Omental fat pad (tissue), 4 donors: ENCODE results near the gene MARS1. TPM values are rescaled to one million over a fixed set of nuclear protein-coding genes. Genes with fewer than 3 reads are reported as not detected.

Experiments
- ATAC-seq: fragments of 150-250 bp; one replicate; pipeline ENCODE4 v1.9.1; 2016; ENCODE audit warnings: mild to moderate bottlenecking, moderate library complexity; ENCODE audit not compliant: low FRiP score
- DNase-seq: peaks from one replicate; pipeline ENCODE4 v3.0.0-alpha.2; 2019; ENCODE audit warnings: low spot score
- CTCF ChIP-seq, 3 donors: fragments of 450-650 bp; IDR thresholded peaks; one replicate each; pipeline ENCODE4 v1.5.1; 2016 to 2017; ENCODE audit warnings: antibody characterized with exemption in 3 of 3, mild to moderate bottlenecking in 3 of 3, moderate library complexity in 2 of 3
- total RNA-seq, 4 donors: library from RNA; depleted of rRNA; stranded (reverse); fragments of >200 nt; gene quantifications; one replicate each; pipeline ENCODE4 v1.1.0, GENCODE V29; 2016

Gene MARS1
- total RNA-seq, 4 donors from 2014 or later, result 53.5 to 108 (median 58.4) TPM

- TF ChIP-seq CTCF (IDR thresholded peaks at IDR 0.05), result peak in 1 of 3 donors; percentile 79
- DNase-seq, result peak; percentile 78
- ATAC-seq, result peak; percentile 60
Measured at GRCh38 chr12:57452937-57453509, 34.8 kb upstream of the MARS1 start.

GRCh38 chr12:57454213-57454565 lies 33.7 kb upstream of the MARS1 start:
- DNase-seq (no peak), ATAC-seq (no peak)
- TF ChIP-seq CTCF (IDR thresholded peaks at IDR 0.05), result no peak

DNA sequence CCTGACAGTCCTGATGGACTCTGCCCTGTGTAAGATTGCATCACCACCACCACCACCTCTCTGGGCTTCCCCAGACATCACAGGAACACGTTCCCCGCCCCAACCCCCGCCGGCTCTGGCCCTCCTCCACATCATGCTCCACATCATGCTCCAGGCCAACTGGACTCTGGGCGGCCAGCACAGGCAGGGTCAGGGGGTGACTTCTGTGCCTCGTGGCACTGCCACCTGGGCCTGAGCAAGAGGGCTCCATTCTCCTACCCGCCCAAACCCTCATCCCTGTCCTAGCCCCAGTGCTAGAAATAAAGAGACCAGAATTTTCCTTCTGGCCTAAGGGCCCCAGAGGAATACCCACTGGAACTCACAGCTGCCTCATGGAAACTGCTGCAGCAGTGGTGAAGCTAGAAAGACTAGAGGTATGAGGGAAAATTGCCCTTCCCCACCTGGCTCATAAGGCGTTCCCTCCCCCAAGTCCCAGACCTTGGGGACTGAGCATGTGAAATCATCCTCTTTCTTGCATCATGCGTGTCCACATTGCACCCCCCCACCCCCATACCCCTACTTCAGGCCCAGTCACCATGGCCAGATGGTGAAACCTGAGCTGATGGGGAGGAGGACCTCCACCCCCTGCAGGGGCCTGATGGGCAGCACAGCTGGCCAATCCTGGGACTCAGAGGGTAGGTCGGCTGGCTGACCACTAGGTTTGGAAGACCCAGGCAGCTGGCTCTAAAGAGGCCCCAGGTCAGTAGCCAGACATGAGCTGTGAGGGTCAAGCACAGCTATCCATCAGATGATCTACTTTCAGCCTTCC lies 33.1 kb upstream of the MARS1 start, which contains the start of gene INHBE:
TSS of gene INHBE (plus strand) at position 742 of the 808 bp plus-strand sequence. CDS start 230 bp downstream, outside the sequence.
- TF ChIP-seq CTCF (IDR thresholded peaks at IDR 0.05), result no peak
- ATAC-seq, result no peak
- no peak for DNase-seq

DNA sequence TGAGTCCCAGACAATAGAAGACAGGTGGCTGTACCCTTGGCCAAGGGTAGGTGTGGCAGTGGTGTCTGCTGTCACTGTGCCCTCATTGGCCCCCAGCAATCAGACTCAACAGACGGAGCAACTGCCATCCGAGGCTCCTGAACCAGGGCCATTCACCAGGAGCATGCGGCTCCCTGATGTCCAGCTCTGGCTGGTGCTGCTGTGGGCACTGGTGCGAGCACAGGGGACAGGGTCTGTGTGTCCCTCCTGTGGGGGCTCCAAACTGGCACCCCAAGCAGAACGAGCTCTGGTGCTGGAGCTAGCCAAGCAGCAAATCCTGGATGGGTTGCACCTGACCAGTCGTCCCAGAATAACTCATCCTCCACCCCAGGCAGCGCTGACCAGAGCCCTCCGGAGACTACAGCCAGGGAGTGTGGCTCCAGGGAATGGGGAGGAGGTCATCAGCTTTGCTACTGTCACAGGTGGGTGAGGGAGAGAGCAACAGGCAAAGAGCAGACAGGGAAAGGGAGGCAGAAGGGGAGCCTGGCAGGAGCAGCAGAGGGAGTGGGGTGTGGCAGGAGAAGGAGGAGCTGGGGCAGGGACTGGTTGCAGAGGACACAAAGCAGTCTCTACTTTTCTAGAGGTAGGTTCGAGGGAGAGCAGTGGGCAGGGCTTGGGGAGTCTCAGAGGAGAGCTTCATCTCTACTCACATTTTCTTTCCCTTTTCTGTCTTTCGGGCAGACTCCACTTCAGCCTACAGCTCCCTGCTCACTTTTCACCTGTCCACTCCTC lies 32.3 kb upstream of the MARS1 start:
- DNase-seq (no peak), ATAC-seq (no peak)
- no peak for TF ChIP-seq CTCF (IDR thresholded peaks at IDR 0.05)

GRCh38 chr12:57456145-57456700 lies 31.6 kb upstream of the MARS1 start:
- no peak for DNase-seq
- ATAC-seq, result no peak
- TF ChIP-seq CTCF (IDR thresholded peaks at IDR 0.05), result no peak

GRCh38 chr12:57456737-57457490 lies 31.0 kb upstream of the MARS1 start:
- DNase-seq, result no peak
- no peak for TF ChIP-seq CTCF (IDR thresholded peaks at IDR 0.05)

More at GRCh38 chr12:57456737-57457490, 31.0 kb upstream of the MARS1 start:
- no peak for ATAC-seq
